ENCODE measurements around the gene DNAJC1.
"Not testable (repeated sequence)": the region's sequence is repeated elsewhere in the genome, so short reads cannot be mapped to it uniquely, and the experiment has no call there.

The DNAJC1 gene

GRCh38 chr10:21831986-21832820 is 171.3 kb downstream of the DNAJC1 start:
- in situ Hi-C loops (cut with MboI; ENCODE audit: low sequenced_read_pairs): no loop called here

GRCh38 chr10:21830037-21830436 is 173.5 kb downstream of the DNAJC1 start:
- in situ Hi-C loops (cut with MboI; ENCODE audit: low sequenced_read_pairs): no loop called here

- in situ Hi-C loops (cut with MboI; ENCODE audit: low sequenced_read_pairs): no loop called here
Measured at GRCh38 chr10:21827308-21827707, 176.2 kb downstream of the DNAJC1 start.

- in situ Hi-C loops (cut with MboI; ENCODE audit: low sequenced_read_pairs): no loop called here
Measured at GRCh38 chr10:21826725-21827124, 176.8 kb downstream of the DNAJC1 start.

GRCh38 chr10:21825345-21825744 is 178.2 kb downstream of the DNAJC1 start:
- in situ Hi-C loops (cut with MboI; ENCODE audit: low sequenced_read_pairs): no loop called here

GRCh38 chr10:21824409-21824808 is 179.1 kb downstream of the DNAJC1 start:
- in situ Hi-C loops (cut with MboI; ENCODE audit: low sequenced_read_pairs): no loop called here

- in situ Hi-C loops (cut with MboI; ENCODE audit: low sequenced_read_pairs): no loop called here
Measured at GRCh38 chr10:21823617-21824016, 179.9 kb downstream of the DNAJC1 start.

GRCh38 chr10:21822273-21822672 is 181.3 kb downstream of the DNAJC1 start:
- in situ Hi-C loops (cut with MboI; ENCODE audit: low sequenced_read_pairs): not testable (repeated sequence)

GRCh38 chr10:21820952-21821351 is 182.6 kb downstream of the DNAJC1 start:
- in situ Hi-C loops (cut with MboI; ENCODE audit: low sequenced_read_pairs): no loop called here

- in situ Hi-C loops (cut with MboI; ENCODE audit: low sequenced_read_pairs): not testable (repeated sequence)
Measured at GRCh38 chr10:21818416-21818815, 185.1 kb downstream of the DNAJC1 start.

- in situ Hi-C loops (cut with MboI; ENCODE audit: low sequenced_read_pairs): no loop called here
Measured at GRCh38 chr10:21814866-21815265, 188.7 kb downstream of the DNAJC1 start.

GRCh38 chr10:21813946-21814345 is 189.6 kb downstream of the DNAJC1 start:
- in situ Hi-C loops (cut with MboI; ENCODE audit: low sequenced_read_pairs): no loop called here

GRCh38 chr10:21811245-21811585 is 192.3 kb downstream of the DNAJC1 start:
- in situ Hi-C loops (cut with MboI; ENCODE audit: low sequenced_read_pairs): no loop called here

- in situ Hi-C loops (cut with MboI; ENCODE audit: low sequenced_read_pairs): no loop called here
Measured at GRCh38 chr10:21810582-21811244, 192.8 kb downstream of the DNAJC1 start.

- in situ Hi-C loops (cut with MboI; ENCODE audit: low sequenced_read_pairs): no loop called here
Measured at GRCh38 chr10:21808550-21808949, 195.0 kb downstream of the DNAJC1 start.

GRCh38 chr10:21807180-21807579 is 196.3 kb downstream of the DNAJC1 start:
- in situ Hi-C loops (cut with MboI; ENCODE audit: low sequenced_read_pairs): no loop called here

- in situ Hi-C loops (cut with MboI; ENCODE audit: low sequenced_read_pairs): no loop called here
Measured at GRCh38 chr10:21803374-21803773, 200.2 kb downstream of the DNAJC1 start.

GRCh38 chr10:21801609-21802008 is 201.9 kb downstream of the DNAJC1 start:
- in situ Hi-C loops (cut with MboI; ENCODE audit: low sequenced_read_pairs): no loop called here

- in situ Hi-C loops (cut with MboI; ENCODE audit: low sequenced_read_pairs): no loop called here
Measured at GRCh38 chr10:21797984-21798765, 205.4 kb downstream of the DNAJC1 start.

GRCh38 chr10:21797533-21797932 is 206.0 kb downstream of the DNAJC1 start:
- in situ Hi-C loops (cut with MboI; ENCODE audit: low sequenced_read_pairs): no loop called here

GRCh38 chr10:21791276-21791675 is 212.3 kb downstream of the DNAJC1 start:
- in situ Hi-C loops (cut with MboI; ENCODE audit: low sequenced_read_pairs): no loop called here

- in situ Hi-C loops (cut with MboI; ENCODE audit: low sequenced_read_pairs): no loop called here
Measured at GRCh38 chr10:21776883-21777282, 226.6 kb downstream of the DNAJC1 start.

Measured in hTERT RPE-1 (cell line).